HepG2 (cell line): ENCODE measurements around the gene UBQLN4. TPM values are rescaled to one million over a fixed set of nuclear protein-coding genes. Genes with fewer than 3 reads are reported as not detected.
A peak's percentile ranks its signal among the peaks of the same experiment; 100 is the strongest.

Source experiments
- ATAC-seq: fragments of 200-7000 bp; cut with Tn5 transposase; 3 replicates; pipeline ENCODE4 v1.9.1; 2020; ENCODE audit warnings: mild to moderate bottlenecking, moderate library complexity
- BruUV-seq: library from RNA; stranded (reverse); fragments of 400-500 nt; replicated peaks from 2 replicates; lab custom pipeline; 2021; lab: Mats Ljungman, UMichigan
- CTCF ChIA-PET: fragments of 300-600 bp; formaldehyde crosslinking; extraction: SDS; loops from one replicate; lab custom pipeline; 2021; ENCODE audit warnings: low total read pairs, inconsistent platforms, low intra/inter-chr PET ratio; lab: Yijun Ruan, JAX
- POLR2A ChIA-PET: fragments of 350-600 bp; sonication (Branson Sonifier 250); formaldehyde crosslinking; loops from one replicate; lab custom pipeline; 2020; ENCODE audit warnings: antibody characterized with exemption, inconsistent platforms; lab: Yijun Ruan, JAX
- DNase-seq: peaks from one replicate; pipeline ENCODE4 v3.0.0-alpha.2; 2015; ENCODE audit warnings: low spot score
- FAIRE-seq: peaks from 3 replicates; lab custom pipeline; 2011; peaks lifted over from hg19 to GRCh38; lab: Jason Lieb, UNC
- H2AFZ ChIP-seq: one replicate; pipeline ENCODE4 v1.6.1; 2011; ENCODE audit warnings: low read length, inconsistent platforms
- H3K27ac ChIP-seq: fragments of 300-600 bp; 3 replicates; pipeline ENCODE4 v1.8.0; 2011; ENCODE audit warnings: mixed run types, mild to moderate bottlenecking, mixed read lengths, low read length, inconsistent platforms; ENCODE audit not compliant: insufficient read depth; ENCODE audit errors: extremely low read length
- H3K27me3 ChIP-seq, 2 experiments: fragments of 200-600 bp in 1 of 2; 2 replicates in 1 of 2; 3 replicates in 1 of 2; pipeline versions ENCODE4 v1.6.0 to v1.8.0; 2011; ENCODE audit warnings: low read length in 2 of 2, mild to moderate bottlenecking in 2 of 2, moderate library complexity in 2 of 2, inconsistent platforms in 1 of 2; ENCODE audit not compliant: insufficient read depth in 2 of 2, control insufficient read depth in 1 of 2
- H3K36me3 ChIP-seq, 2 experiments: fragments of 200-600 bp in 1 of 2; replicated peaks in 1 of 2; 2 replicates in 1 of 2; 3 replicates in 1 of 2; pipeline versions ENCODE4 v1.5.1 to v1.8.0; 2011; ENCODE audit warnings: low read length in 2 of 2, inconsistent platforms in 1 of 2; ENCODE audit not compliant: insufficient read depth in 2 of 2, control insufficient read depth in 1 of 2
- H3K4me1 ChIP-seq: 2 replicates; pipeline ENCODE4 v1.5.1; 2012; ENCODE audit warnings: low read length, inconsistent platforms; ENCODE audit not compliant: insufficient read depth
- H3K4me2 ChIP-seq: 2 replicates; pipeline ENCODE4 v1.6.0; 2011; ENCODE audit warnings: low read depth, low read length, inconsistent platforms
- H3K4me3 ChIP-seq, 3 experiments: fragments of 200-600 bp in 1 of 3; sonication (generic), shearing (Covaris generic) in 1 of 3; replicated peaks in 1 of 3; 2 replicates each; pipeline ENCODE4 v1.5.1; 2011 to 2016; ENCODE audit warnings: low read length in 3 of 3, inconsistent platforms in 2 of 3, low read depth in 2 of 3, mild to moderate bottlenecking in 2 of 3, control low read depth in 1 of 3, mixed read lengths in 1 of 3; ENCODE audit not compliant: insufficient read depth in 1 of 3
- H3K79me2 ChIP-seq: one replicate; pipeline ENCODE4 v1.6.1; 2011; ENCODE audit warnings: low read length, inconsistent platforms; ENCODE audit not compliant: insufficient read depth
- H3K9ac ChIP-seq: 2 replicates; pipeline ENCODE4 v1.6.0; 2011; ENCODE audit warnings: mild to moderate bottlenecking, low read depth, low read length, inconsistent platforms; ENCODE audit not compliant: insufficient read depth
- H3K9me3 ChIP-seq: 2 replicates; pipeline ENCODE4 v1.5.1; 2012; ENCODE audit warnings: mild to moderate bottlenecking, low read length
- H4K20me1 ChIP-seq: 2 replicates; pipeline ENCODE4 v1.6.0; 2011; ENCODE audit warnings: inconsistent platforms, mild to moderate bottlenecking, low read length, moderate library complexity; ENCODE audit not compliant: insufficient read depth
- ARNTL ChIP-seq: sonication (generic); formaldehyde crosslinking; IDR thresholded peaks from 2 replicates; pipeline ENCODE4 v1.4.0; 2020; ENCODE audit warnings: mild to moderate bottlenecking, missing genetic modification reagents
- TIGD3 ChIP-seq: sonication (generic); formaldehyde crosslinking; IDR thresholded peaks from 2 replicates; pipeline ENCODE4 v1.5.1; 2020; ENCODE audit warnings: mild to moderate bottlenecking, missing genetic modification reagents, borderline replicate concordance
- TRIM22 ChIP-seq: fragments of 450-650 bp; IDR thresholded peaks from 2 replicates; pipeline ENCODE4 v1.6.1; 2017
- XBP1 ChIP-seq: sonication (generic); formaldehyde crosslinking; IDR thresholded peaks from 2 replicates; pipeline ENCODE4 v1.5.0; 2020; ENCODE audit warnings: missing genetic modification reagents
- ZNF263 ChIP-seq: sonication (generic); formaldehyde crosslinking; IDR thresholded peaks from 2 replicates; pipeline ENCODE4 v1.4.0; 2020; ENCODE audit warnings: missing genetic modification reagents
- WGBS: methylation state at CpG from one replicate; pipeline ENCODE4 v1.1.6; 2017; ENCODE audit warnings: low lambda C conversion rate; 5-methylcytosine and 5-hydroxymethylcytosine counted together
- in situ Hi-C: cut with HindIII; loops from 2 replicates; pipeline ENCODE4 v1.10.0; 2017; ENCODE audit warnings: low pct_unique_long_range_greater_than_20kb; ENCODE audit not compliant: extremely low pct_ligation_motif_present
- intact Hi-C: fragments of 100-400 bp; cut with micrococcal nuclease; formaldehyde crosslinking; loops from one replicate; pipeline ENCODE4 v1.10.0; 2022; ENCODE audit not compliant: unreplicated experiment
- polyA plus RNA-seq, 8 experiments: library from polyadenylated mRNA; depleted of rRNA in 3 of 8; stranded (reverse) in 7 of 8; unstranded in 1 of 8; fragments of >200 nt; fragmentation: Illumina TruSeq in 4 of 8; extraction: Trizol in 4 of 8; gene quantifications; 2 replicates each; pipeline versions ENCODE4 v1.2.1 to v1.2.3, GENCODE V29; 2011 to 2016; ENCODE audit warnings: low read depth in 4 of 8, missing spikeins in 1 of 8, mixed read lengths in 1 of 8; ENCODE audit not compliant: insufficient read depth in 1 of 8
- total RNA-seq, 5 experiments: library from RNA; depleted of rRNA; stranded (reverse); fragments of >200 nt; fragmentation: Illumina TruSeq; extraction: Trizol; gene quantifications; 2 replicates each; pipeline ENCODE4 v1.2.3, GENCODE V29; 2016; ENCODE audit warnings: low read depth in 1 of 5

The UBQLN4 gene
- total and polyA plus RNA-seq, 2 of the 13 experiments (the other 11 are each of a cell fraction or from before 2014, with no cell fraction given) = 31.5 to 39.8 TPM

DNA sequence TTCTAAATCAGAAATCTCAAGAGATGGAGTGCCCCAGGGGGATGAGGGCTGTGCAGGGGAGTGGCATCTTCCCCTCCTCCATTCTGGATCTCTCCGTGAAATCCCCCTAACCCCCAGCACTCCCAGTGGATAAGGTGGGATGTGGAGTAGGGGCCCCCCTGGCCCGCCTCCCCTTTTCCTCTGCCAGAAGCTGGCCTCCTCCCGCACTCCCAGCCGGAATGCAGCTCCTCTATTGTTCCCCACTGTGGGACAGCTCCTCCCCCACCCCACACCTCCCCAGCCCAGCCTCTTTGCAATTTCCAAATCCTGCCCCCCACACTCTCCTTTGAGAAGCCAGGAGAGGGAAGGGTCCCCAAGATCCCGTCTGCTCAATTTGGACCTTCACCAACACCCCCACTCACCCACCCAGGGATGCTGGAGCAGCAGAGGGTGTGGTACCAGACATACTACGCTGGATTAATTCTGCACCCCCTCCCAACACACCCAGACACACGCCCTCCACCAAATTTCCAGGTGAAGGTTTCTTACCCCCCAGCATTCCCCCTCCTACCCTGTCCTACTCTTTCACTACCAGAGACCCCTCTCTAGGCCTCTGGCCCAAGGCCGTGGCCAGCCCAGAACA is 26.8 kb upstream of the UBQLN4 start:
- TF ChIP-seq TRIM22 (no peak), XBP1 (no peak), ARNTL (CRISPR knock-in tag) (no peak)
- peak overlapping the region; percentile 75; the same call in 1 of the 2 replicates for H3K9ac ChIP-seq
- peak overlapping the region; percentile 45 to 94 (median 88) for H3K4me3 ChIP-seq
- in situ Hi-C loops (no loop called here), intact Hi-C loops (loop anchor here (5.0 kb wide), 1 partner anchor 953 kb away; the partner anchor contains the start of gene EFNA1)
- H3K36me3 ChIP-seq = peaks cover 5 to 14% of the 10 kb centered on the region in 2 experiments; a peak in 4 of 5 replicates
- CTCF ChIA-PET = no interaction called here
- H3K9me3 ChIP-seq = no peaks in the 10 kb centered on the region
- no peak overlapping the region for H3K27ac ChIP-seq
- peaks cover 58% of the 10 kb centered on the region for H3K4me1 ChIP-seq
- peak overlapping the region; percentile 97 for H3K4me2 ChIP-seq
- WGBS = 66% methylated on average over 8 of the region's 8 CpGs
- H3K27me3 ChIP-seq = no peaks in the 10 kb centered on the region; a peak in 1 of 5 replicates
- peaks cover 23% of the 10 kb centered on the region for H3K79me2 ChIP-seq
- no peak for DNase-seq
- no TSS peak for BruUV-seq
- peaks cover 2% of the 10 kb centered on the region; the same call in 1 of the 2 replicates for H4K20me1 ChIP-seq
- POLR2A ChIA-PET = no interaction called here
- no peak overlapping the region for H2AFZ ChIP-seq
- ATAC-seq = no peak
- FAIRE-seq = no peak

GRCh38 chr1:156079762-156080161 is 26.2 kb upstream of the UBQLN4 start:
- peaks cover 23% of the 10 kb centered on the region for H3K79me2 ChIP-seq
- H3K27ac ChIP-seq = no peak overlapping the region
- no peaks in the 10 kb centered on the region; a peak in 1 of 5 replicates for H3K27me3 ChIP-seq
- no peak overlapping the region for H3K9ac ChIP-seq
- peaks cover 53% of the 10 kb centered on the region for H3K4me1 ChIP-seq
- peaks cover 2% of the 10 kb centered on the region; the same call in 1 of the 2 replicates for H4K20me1 ChIP-seq
- H3K9me3 ChIP-seq = no peaks in the 10 kb centered on the region
- ChIA-PET POLR2A (no interaction called here), CTCF (no interaction called here)
- H3K4me3 ChIP-seq = no peak overlapping the region
- WGBS = 99% methylated on average over 5 of the region's 5 CpGs
- peak overlapping the region; percentile 97 for H3K4me2 ChIP-seq
- BruUV-seq = TSS peak; percentile 29
- H2AFZ ChIP-seq = no peak overlapping the region
- ATAC-seq (no peak), FAIRE-seq (no peak), DNase-seq (no peak)
- TF ChIP-seq ZNF263 (CRISPR knock-in tag) (peak; percentile 85), TIGD3 (CRISPR knock-in tag) (no peak)
- intact Hi-C loops (loop anchor here (5.0 kb wide), 1 partner anchor 952 kb away; the partner anchor contains the start of gene EFNA1), in situ Hi-C loops (no loop called here)
- peaks cover 5 to 14% of the 10 kb centered on the region in 2 experiments; a peak in 4 of 5 replicates for H3K36me3 ChIP-seq
